ENCODE measurements around the gene TTC33. TPM values are rescaled to one million over a fixed set of nuclear protein-coding genes. Genes with fewer than 3 reads are reported as not detected.
"Not testable (repeated sequence)": the region's sequence is repeated elsewhere in the genome, so short reads cannot be mapped to it uniquely, and the experiment has no call there.

TTC33 gene
- total RNA-seq (38.4 TPM), polyA plus RNA-seq (13.2 TPM)

GRCh38 chr5:40755407-40756365 lies at the start of gene TTC33:
Gene TTC33 (minus strand): TSS chr5:40755961. CDS start chr5:40747018, 8,943 bp downstream.
- H3K4me3 ChIP-seq (ENCODE audit: low read depth, low read length): peak within 1 kb of the TSS; percentile 85
- no peaks in the 10 kb centered on the region for H3K36me3 ChIP-seq (ENCODE audit: insufficient read depth)
- H3K4me1 ChIP-seq (ENCODE audit: insufficient read depth): no peaks in the 10 kb centered on the region
- peak within 1 kb of the TSS; percentile 92 for H3K27ac ChIP-seq (ENCODE audit: low read depth)
- peak; percentile 77 for DNase-seq (ENCODE audit: extremely low spot score)
- whole genome bisulfite sequencing: 5% methylated on average over 80 of the region's 80 CpGs

DNA sequence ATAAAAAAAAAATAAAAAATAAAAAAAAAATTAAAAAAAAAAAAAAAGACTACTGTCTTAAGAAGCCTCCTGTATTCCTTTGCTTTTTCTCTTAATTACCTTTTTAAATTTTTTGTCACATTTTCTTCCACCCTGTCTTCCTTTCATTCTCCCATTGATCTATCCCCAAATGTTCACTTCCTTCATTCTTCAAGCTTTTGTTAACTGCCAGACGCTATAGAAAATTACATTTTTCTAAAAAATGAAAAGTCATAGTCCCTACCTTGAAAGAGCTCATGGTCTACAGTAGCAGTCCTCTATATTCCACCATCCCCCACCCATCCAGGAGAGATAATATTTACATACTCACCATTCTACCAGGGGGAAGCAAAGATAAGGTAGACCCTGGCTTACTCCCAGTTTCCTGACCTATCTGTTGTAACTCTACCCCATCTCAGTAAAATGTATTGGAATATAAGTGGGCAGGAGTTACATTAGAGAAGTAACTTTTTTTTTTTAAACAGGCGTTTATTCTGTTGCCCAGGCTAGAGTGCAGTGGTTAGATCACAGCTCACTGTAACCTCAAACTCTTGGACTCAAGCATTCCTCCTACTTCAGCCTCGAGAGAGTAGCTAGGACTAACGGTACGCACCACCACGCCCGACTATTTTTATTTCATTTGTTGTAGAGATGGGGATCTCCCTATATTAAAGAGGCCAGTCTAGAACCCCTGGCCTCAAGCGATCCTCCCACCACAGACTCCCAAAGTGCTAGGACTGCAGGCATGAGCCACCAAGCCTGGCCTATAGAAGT lies 46.2 kb upstream of the TTC33 start:
- H3K4me1 ChIP-seq (ENCODE audit: insufficient read depth): peaks cover 2% of the 10 kb centered on the region
- H3K27ac ChIP-seq (ENCODE audit: low read depth): no peak overlapping the region
- DNase-seq (ENCODE audit: extremely low spot score): no peak
- H3K4me3 ChIP-seq (ENCODE audit: low read depth, low read length): no peak overlapping the region
- no peaks in the 10 kb centered on the region for H3K36me3 ChIP-seq (ENCODE audit: insufficient read depth)
- WGBS: 93% methylated on average over 8 of the region's 8 CpGs

DNA sequence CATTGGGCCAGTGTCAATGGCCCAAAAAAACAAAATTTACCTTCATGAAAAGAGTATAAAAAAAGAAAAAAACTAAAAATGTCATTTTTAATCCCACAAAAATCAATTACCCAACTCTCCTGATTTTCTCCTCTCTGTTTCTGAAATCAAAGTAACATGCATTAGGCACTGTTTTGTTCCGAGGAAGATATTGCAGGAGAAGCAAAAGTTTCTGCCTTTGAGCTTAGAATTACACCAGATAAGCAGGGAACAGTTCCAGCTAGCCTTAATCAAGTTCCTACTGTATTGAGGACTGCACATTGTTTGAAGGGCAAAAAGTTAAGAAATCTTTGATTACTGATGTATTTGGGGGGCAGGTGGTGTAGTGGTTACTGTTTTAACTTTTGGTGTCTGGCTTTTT lies 43.5 kb upstream of the TTC33 start:
- no peaks in the 10 kb centered on the region for H3K36me3 ChIP-seq (ENCODE audit: insufficient read depth)
- H3K4me1 ChIP-seq (ENCODE audit: insufficient read depth): peaks cover 2% of the 10 kb centered on the region
- 24% methylated on average over 1 of the region's 1 CpG for WGBS
- DNase-seq (ENCODE audit: extremely low spot score): no peak
- no peak overlapping the region for H3K4me3 ChIP-seq (ENCODE audit: low read depth, low read length)
- H3K27ac ChIP-seq (ENCODE audit: low read depth): no peak overlapping the region

DNA sequence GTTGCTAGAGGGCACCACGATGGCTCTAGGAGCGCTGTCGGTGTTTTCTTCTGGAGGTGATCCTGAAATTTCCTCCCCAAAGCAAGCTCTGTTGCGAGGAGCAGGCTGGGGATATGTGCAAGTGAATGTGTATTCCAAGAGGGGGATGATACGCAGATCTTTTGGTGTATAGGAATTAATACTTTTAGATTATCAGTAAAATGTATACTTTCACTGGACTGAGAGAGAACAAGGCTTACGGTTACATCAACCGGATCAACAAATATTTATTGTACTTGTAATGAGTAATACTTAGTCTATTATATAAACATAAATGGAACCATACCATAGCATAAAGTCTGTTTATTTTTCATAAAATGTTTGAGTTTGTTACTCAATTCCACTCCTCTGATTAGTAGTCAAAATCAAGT lies 43.0 kb upstream of the TTC33 start:
- DNase-seq (ENCODE audit: extremely low spot score): no peak
- no peak overlapping the region for H3K27ac ChIP-seq (ENCODE audit: low read depth)
- H3K36me3 ChIP-seq (ENCODE audit: insufficient read depth): no peaks in the 10 kb centered on the region
- 2% methylated on average over 7 of the region's 7 CpGs for WGBS
- peak overlapping the region; percentile 94 for H3K4me3 ChIP-seq (ENCODE audit: low read depth, low read length)
- H3K4me1 ChIP-seq (ENCODE audit: insufficient read depth): peaks cover 2% of the 10 kb centered on the region

GRCh38 chr5:40798012-40798800 lies 42.4 kb upstream of the TTC33 start, which contains the start of gene PRKAA1:
Gene PRKAA1 (minus strand): TSS chr5:40798374. CDS start chr5:40798189, 185 bp downstream.
- peak; percentile 59 for DNase-seq (ENCODE audit: extremely low spot score)
- Histone ChIP-seq H3K4me1 (ENCODE audit: insufficient read depth) (peaks cover 2% of the 10 kb centered on the region), H3K4me3 (ENCODE audit: low read depth, low read length) (peak within 1 kb of the TSS; percentile 94), H3K36me3 (ENCODE audit: insufficient read depth) (no peaks in the 10 kb centered on the region), H3K27ac (ENCODE audit: low read depth) (peak within 1 kb of the TSS; percentile 92)
- WGBS: under 1% methylated on average over 70 of the region's 70 CpGs

DNA sequence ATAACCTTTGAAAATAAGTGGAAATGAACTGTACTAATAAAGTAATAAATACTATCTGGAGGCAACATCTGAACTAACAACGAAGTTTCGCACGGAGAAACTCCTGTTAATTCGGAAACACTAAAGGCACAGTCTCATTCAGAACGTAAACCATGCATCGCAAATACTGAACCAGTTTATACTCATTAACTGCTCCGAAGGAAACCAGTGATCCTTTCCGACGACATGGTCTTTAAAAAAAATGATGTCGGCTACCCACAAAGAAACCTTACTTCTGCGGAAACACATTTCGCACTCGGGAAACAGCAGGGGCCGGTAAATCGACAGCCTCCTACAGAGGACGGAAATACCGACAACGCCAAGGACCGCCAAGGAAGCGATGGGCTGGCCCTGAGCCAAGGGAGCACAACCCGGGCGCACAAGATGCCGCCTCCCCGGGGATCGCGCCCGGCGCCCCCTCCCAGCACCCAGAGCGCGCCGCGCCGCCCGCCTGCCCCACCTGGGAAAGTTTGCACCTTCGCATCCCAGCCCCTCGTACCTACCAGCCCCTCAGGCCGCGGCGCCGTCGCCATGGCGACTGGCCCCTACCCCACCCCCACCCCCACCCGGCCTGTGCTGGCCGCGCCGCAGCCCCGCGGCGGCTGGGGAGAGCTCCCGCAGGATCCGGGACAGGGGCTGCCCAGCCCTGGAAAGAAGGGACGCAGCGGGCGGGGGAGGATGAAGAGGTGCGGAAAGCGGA lies 41.7 kb upstream of the TTC33 start:
- peaks cover 2% of the 10 kb centered on the region for H3K4me1 ChIP-seq (ENCODE audit: insufficient read depth)
- under 1% methylated on average over 56 of the region's 56 CpGs for WGBS

GRCh38 chr5:40796487-40796889 lies 40.7 kb upstream of the TTC33 start:
- no peak for DNase-seq (ENCODE audit: extremely low spot score)
- Histone ChIP-seq H3K36me3 (ENCODE audit: insufficient read depth) (no peaks in the 10 kb centered on the region), H3K4me1 (ENCODE audit: insufficient read depth) (peaks cover 2% of the 10 kb centered on the region), H3K27ac (ENCODE audit: low read depth) (no peak overlapping the region), H3K4me3 (ENCODE audit: low read depth, low read length) (peak overlapping the region; percentile 94)
- WGBS: 21% methylated on average over 3 of the region's 3 CpGs

More for the DNA sequence above, 41.7 kb upstream of the TTC33 start:
- DNase-seq (ENCODE audit: extremely low spot score): peak; percentile 18
- no peaks in the 10 kb centered on the region for H3K36me3 ChIP-seq (ENCODE audit: insufficient read depth)
- peak overlapping the region; percentile 94 for H3K4me3 ChIP-seq (ENCODE audit: low read depth, low read length)
- peak overlapping the region; percentile 89 for H3K27ac ChIP-seq (ENCODE audit: low read depth)

DNA sequence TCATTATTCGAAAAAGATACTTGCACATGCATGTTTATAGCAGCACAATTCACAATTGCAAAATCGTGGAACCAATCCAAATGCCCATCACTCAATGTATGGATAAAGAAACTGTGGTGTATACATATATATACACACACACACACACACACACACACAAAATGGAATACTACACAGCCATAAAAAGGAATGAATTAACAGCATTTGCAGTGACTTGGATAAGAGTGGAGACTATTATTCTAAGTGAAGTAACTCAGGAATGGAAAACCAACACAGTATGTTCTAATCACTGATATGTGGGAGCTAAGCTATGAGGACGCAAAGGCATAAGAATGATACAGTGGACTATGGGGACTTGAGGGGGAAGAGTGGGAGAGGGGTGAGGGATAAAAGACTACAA lies 39.1 kb upstream of the TTC33 start:
- not testable (repeated sequence) for H3K27ac ChIP-seq (ENCODE audit: low read depth); DNase-seq (ENCODE audit: extremely low spot score); H3K4me1 ChIP-seq (ENCODE audit: insufficient read depth); H3K36me3 ChIP-seq (ENCODE audit: insufficient read depth); H3K4me3 ChIP-seq (ENCODE audit: low read depth, low read length)
- WGBS: 92% methylated on average over 3 of the region's 3 CpGs

GRCh38 chr5:40794340-40794739 lies 38.6 kb upstream of the TTC33 start:
- not testable (repeated sequence) for H3K27ac ChIP-seq (ENCODE audit: low read depth); H3K36me3 ChIP-seq (ENCODE audit: insufficient read depth); DNase-seq (ENCODE audit: extremely low spot score); H3K4me3 ChIP-seq (ENCODE audit: low read depth, low read length); H3K4me1 ChIP-seq (ENCODE audit: insufficient read depth)

DNA sequence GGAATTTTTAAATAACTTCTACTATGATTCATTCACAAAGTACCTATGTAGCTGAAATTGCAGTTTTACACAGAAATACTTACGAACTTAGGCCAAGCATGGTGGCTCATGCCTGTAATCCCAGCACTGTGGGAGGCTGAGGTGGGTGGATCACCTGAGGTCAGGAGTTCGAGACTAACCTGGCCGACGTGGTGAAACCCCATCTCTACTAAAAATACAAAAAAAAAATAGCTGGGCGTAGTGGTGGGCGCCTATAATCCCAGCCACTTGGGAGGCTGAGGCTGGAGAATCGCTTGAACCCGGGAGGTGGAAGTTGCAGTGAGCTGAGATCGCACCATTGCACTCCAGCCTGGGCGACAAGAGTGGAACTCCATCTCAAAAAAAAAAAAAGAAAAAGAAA lies 36.9 kb upstream of the TTC33 start:
- not testable (repeated sequence) for DNase-seq (ENCODE audit: extremely low spot score); H3K27ac ChIP-seq (ENCODE audit: low read depth); H3K4me1 ChIP-seq (ENCODE audit: insufficient read depth); H3K4me3 ChIP-seq (ENCODE audit: low read depth, low read length); H3K36me3 ChIP-seq (ENCODE audit: insufficient read depth)
- WGBS: 95% methylated on average over 10 of the region's 10 CpGs

GRCh38 chr5:40791715-40792139 lies 36.0 kb upstream of the TTC33 start:
- no peak for DNase-seq (ENCODE audit: extremely low spot score)
- no peaks in the 10 kb centered on the region for H3K36me3 ChIP-seq (ENCODE audit: insufficient read depth)
- no peak overlapping the region for H3K4me3 ChIP-seq (ENCODE audit: low read depth, low read length)
- no peaks in the 10 kb centered on the region for H3K4me1 ChIP-seq (ENCODE audit: insufficient read depth)
- WGBS: 55% methylated on average over 3 of the region's 3 CpGs
- peak overlapping the region; percentile 23 for H3K27ac ChIP-seq (ENCODE audit: low read depth)

- Histone ChIP-seq H3K27ac (ENCODE audit: low read depth) (no peak overlapping the region), H3K4me3 (ENCODE audit: low read depth, low read length) (no peak overlapping the region), H3K4me1 (ENCODE audit: insufficient read depth) (no peaks in the 10 kb centered on the region), H3K36me3 (ENCODE audit: insufficient read depth) (no peaks in the 10 kb centered on the region)
- WGBS: 66% methylated on average over 3 of the region's 3 CpGs
- DNase-seq (ENCODE audit: extremely low spot score): no peak
Measured at GRCh38 chr5:40790947-40791593, 35.3 kb upstream of the TTC33 start.
